HUES48 (cell line): ENCODE results near the gene ENTR1.

Experiments used
- H3K27ac ChIP-seq: one replicate; pipeline ENCODE4 v1.7.0; 2013; ENCODE audit warnings: low read depth, low read length, inconsistent platforms
- H3K27me3 ChIP-seq: 2 replicates; pipeline ENCODE4 v1.6.1; 2013; ENCODE audit warnings: mild to moderate bottlenecking, low read length; ENCODE audit not compliant: control insufficient read depth, insufficient read depth
- H3K36me3 ChIP-seq: 2 replicates; pipeline ENCODE4 v1.6.1; 2013; ENCODE audit warnings: low read length; ENCODE audit not compliant: control insufficient read depth, insufficient read depth
- H3K4me1 ChIP-seq: 2 replicates; pipeline ENCODE4 v1.6.1; 2013; ENCODE audit warnings: mild to moderate bottlenecking, low read length; ENCODE audit not compliant: control insufficient read depth, insufficient read depth
- H3K4me3 ChIP-seq: 2 replicates; pipeline ENCODE4 v1.5.1; 2013; ENCODE audit warnings: mild to moderate bottlenecking, low read depth, low read length
- H3K9ac ChIP-seq: 2 replicates; pipeline ENCODE4 v1.6.1; 2013; ENCODE audit warnings: mild to moderate bottlenecking, low read depth, low read length, moderate library complexity
- H3K9me3 ChIP-seq: 2 replicates; pipeline ENCODE4 v1.6.1; 2013; ENCODE audit warnings: low read length; ENCODE audit not compliant: control insufficient read depth, insufficient read depth

ENTR1 gene

DNA sequence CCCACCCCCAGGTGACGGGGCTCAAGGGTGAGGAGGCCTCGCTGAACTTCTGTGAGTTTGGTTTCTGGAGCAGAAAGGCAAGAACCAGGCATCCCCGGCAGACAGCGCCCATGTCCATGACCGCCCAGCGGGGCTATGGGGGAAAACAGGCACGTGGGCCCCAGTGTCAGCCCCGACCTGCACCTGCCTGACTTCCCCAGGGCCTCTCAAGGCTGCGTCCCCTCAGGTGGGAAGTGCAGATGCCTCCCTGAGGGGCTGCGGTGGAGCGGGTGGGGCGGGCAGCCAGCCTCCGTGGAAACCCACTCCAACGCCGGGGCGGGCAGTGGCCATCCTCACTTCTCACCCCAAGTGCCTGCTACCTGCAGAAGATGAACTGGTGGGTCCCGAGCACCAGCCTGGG is 30.0 kb downstream of the ENTR1 start:
- no peaks in the 10 kb centered on the region for H3K27me3 ChIP-seq
- no peak overlapping the region for H3K27ac ChIP-seq
- no peaks in the 10 kb centered on the region for H3K4me1 ChIP-seq
- no peak overlapping the region for H3K9ac ChIP-seq
- H3K9me3 ChIP-seq, result no peaks in the 10 kb centered on the region
- H3K36me3 ChIP-seq, result peaks cover 88% of the 10 kb centered on the region
- H3K4me3 ChIP-seq, result no peak overlapping the region

DNA sequence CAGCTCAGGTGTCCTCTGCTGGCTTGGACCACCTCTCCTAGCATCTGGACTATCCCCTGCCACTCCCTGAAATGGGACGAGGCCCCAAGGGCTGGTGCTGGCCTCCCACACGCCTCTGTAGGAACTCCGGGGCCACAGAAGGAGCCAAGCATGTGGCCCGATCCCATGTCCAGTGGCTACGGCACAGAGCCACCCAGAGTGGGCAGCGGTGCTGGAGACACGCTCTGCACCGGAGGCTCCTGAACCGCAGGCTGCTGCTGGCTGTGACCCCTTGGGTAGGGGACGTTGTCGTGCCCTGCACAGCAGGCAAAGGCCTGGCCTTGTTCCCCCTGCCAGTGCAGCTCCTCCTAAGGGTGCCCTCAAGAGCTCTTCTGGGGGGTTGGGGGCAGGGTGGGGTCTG is 30.5 kb downstream of the ENTR1 start:
- no peaks in the 10 kb centered on the region for H3K9me3 ChIP-seq
- H3K9ac ChIP-seq, result no peak overlapping the region
- H3K36me3 ChIP-seq, result peaks cover 88% of the 10 kb centered on the region
- no peak overlapping the region for H3K4me3 ChIP-seq
- H3K27ac ChIP-seq, result no peak overlapping the region
- no peaks in the 10 kb centered on the region for H3K4me1 ChIP-seq
- H3K27me3 ChIP-seq, result no peaks in the 10 kb centered on the region

DNA sequence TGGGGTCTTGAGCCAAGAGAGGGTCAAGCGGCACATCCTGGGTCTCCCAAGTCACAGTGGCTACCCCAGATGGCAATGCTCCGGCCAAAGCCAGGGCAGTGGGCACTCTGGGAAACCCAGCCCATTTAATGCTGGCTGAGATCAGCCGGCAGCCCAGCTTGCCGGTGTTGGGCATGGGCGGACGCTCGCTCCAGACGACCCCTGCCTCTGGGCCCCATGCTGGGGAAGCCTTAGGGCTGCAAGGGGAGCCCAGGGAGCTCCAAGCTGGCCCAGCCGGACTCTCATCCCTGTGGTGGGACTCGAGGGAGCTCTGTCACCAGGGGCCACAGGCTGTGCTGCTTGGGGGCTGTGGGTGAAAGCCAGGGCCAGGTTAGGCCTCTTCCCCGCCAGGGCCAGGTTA is 31.0 kb downstream of the ENTR1 start:
- Histone ChIP-seq H3K27me3 (no peaks in the 10 kb centered on the region), H3K27ac (no peak overlapping the region), H3K4me3 (no peak overlapping the region), H3K9me3 (no peaks in the 10 kb centered on the region), H3K36me3 (peaks cover 88% of the 10 kb centered on the region), H3K9ac (no peak overlapping the region), H3K4me1 (no peaks in the 10 kb centered on the region)

DNA sequence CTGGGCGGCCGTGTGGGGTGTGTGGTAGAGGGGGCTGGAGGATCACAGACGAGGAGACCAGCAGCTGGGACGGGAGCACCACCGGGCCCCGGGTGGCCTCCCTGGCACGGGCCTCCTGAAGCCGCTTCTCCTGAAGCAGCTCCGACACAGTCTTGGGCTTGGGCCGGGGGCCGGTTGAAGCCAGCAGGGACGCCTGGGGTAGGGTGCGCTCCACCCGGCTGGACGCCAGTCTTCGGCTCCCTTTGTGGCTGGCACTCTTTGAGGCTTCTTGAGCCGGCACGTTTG is 31.5 kb downstream of the ENTR1 start:
- no peak overlapping the region for H3K4me3 ChIP-seq
- H3K36me3 ChIP-seq, result peaks cover 86% of the 10 kb centered on the region
- H3K9me3 ChIP-seq, result no peaks in the 10 kb centered on the region
- no peak overlapping the region for H3K9ac ChIP-seq
- no peaks in the 10 kb centered on the region for H3K27me3 ChIP-seq
- no peaks in the 10 kb centered on the region for H3K4me1 ChIP-seq
- H3K27ac ChIP-seq, result no peak overlapping the region

DNA sequence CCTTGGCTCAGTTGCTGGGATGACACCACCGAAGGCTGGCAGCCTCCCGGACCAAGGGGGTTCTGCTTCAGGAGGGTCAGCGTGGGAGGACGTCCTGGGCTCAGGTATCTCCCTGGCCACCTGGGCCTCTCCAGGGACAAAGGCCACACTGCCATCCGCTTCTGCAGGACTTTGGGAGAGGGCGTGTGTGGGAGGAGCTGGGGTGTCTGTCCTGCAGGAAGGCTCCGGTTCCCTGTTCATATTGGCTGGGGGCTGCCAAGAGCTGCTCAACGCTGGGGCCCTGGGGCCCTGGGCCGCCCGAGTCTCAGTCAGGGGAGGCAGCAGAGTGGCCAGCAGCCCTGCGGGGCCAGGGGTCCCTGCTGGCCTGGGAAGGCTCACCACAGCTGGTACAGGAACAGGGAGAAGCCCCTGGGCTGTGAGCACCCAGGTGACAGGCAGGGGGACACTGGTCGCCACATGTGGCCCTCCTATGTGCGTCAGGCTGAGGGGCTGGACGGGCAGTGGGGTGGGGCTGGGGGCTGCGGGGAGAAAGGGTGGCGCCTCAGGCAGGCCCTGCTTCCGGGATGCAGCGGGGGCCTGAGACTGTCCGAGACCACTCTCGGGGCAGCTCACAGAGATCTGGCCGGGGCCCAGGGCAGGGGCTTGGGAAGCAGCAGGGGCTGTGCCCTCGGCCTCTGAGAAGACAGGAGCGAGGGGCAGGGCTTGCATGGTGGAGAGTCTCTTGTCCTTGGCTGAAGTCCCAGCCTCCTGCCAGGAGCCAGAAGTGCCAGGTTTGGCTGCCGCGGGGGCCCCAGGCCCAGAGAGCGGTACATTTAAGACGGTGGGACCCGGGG is 32.0 kb downstream of the ENTR1 start:
- no peak overlapping the region for H3K27ac ChIP-seq
- H3K27me3 ChIP-seq, result no peaks in the 10 kb centered on the region
- no peaks in the 10 kb centered on the region for H3K4me1 ChIP-seq
- H3K36me3 ChIP-seq, result peaks cover 81% of the 10 kb centered on the region
- H3K9ac ChIP-seq, result no peak overlapping the region
- no peak overlapping the region for H3K4me3 ChIP-seq
- no peaks in the 10 kb centered on the region for H3K9me3 ChIP-seq

DNA sequence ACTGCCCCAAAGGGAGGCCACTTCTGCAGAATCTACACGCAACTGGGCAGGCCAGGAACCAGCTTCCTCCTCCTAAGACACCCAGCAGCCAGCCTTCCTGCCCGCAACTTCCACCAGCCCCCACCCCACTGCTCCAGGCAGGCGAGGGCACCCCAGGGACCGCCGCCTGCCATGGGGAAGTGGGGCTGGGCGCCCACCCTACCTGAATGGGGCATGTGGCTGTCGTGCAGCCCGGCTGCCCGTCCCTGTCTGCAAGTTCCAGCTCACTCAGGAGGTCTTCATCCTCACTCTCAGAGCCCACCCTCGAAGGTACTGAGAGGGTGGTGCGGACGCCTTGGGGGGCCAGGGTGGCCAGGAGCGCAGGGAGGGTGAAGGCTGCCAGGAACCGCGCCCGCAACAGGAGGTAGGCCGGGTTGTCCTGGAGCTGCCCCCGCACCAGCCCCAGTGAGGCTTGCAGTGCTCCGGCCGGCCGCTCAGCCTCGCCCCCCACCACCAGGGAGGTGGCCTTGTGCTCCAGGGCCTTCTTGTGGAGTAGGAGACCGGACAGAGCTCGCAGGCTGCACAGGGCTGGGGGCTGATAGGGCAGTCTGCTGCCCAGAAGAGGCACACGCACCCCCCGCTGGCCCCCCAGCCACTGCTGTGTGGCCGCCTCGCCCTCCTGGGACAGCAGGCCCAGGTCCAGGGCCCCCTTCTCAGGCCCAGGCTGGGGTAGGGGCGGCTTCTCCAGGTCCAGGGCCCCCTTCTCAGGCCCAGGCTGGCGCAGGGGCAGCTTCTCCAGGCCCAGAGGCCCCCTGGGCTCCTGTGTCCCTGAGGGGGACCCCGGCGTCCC is 32.9 kb downstream of the ENTR1 start:
- Histone ChIP-seq H3K9me3 (no peaks in the 10 kb centered on the region), H3K36me3 (peaks cover 73% of the 10 kb centered on the region), H3K27me3 (no peaks in the 10 kb centered on the region), H3K27ac (no peak overlapping the region), H3K4me3 (no peak overlapping the region), H3K4me1 (no peaks in the 10 kb centered on the region), H3K9ac (no peak overlapping the region)

DNA sequence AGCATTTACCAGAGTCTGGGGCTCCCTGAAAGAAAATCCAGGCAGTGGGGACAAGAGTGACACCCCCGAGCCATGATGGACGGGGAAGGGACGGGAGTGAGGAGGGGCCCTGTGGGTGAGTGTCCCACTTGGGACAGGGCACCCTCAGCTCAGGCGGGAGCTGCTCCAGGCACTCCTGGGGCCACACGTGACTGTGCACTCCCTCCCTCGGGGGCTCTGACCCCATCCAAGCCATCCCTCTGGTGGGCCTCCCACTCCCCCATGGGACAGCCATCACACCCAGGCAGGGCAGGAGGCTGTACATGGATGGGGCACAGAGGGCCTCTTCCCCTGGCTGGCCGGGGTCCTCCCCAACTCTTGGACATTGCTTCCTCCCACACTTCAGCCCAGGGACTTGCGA is 34.0 kb downstream of the ENTR1 start:
- H3K4me3 ChIP-seq, result no peak overlapping the region
- no peak overlapping the region for H3K27ac ChIP-seq
- H3K36me3 ChIP-seq, result peaks cover 62% of the 10 kb centered on the region
- H3K9ac ChIP-seq, result no peak overlapping the region
- no peaks in the 10 kb centered on the region for H3K4me1 ChIP-seq
- no peaks in the 10 kb centered on the region for H3K27me3 ChIP-seq
- H3K9me3 ChIP-seq, result no peaks in the 10 kb centered on the region

DNA sequence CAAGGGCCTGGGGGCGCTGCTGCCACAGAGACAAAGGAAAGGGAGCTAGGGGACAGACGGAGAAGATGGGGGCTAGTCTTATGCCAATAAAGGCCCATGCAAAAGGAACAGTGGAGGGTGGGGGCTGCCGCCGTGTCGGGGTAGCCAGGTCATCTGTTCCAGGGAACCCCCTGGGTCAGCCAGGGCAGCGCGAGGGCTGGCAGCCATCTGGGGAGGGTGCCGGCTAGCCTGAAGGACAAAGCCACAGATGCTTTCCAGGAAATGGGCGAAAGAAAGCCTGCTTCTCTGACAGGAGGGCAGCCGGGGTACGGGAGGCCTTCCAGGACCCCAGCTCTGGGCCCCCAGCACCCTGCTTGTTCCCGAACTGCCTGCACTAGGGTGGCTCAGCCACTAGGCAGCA is 35.3 kb downstream of the ENTR1 start:
- H3K9me3 ChIP-seq, result no peaks in the 10 kb centered on the region
- no peak overlapping the region for H3K9ac ChIP-seq
- H3K4me3 ChIP-seq, result no peak overlapping the region
- no peak overlapping the region for H3K27ac ChIP-seq
- H3K36me3 ChIP-seq, result peaks cover 49% of the 10 kb centered on the region
- H3K4me1 ChIP-seq, result no peaks in the 10 kb centered on the region
- H3K27me3 ChIP-seq, result no peaks in the 10 kb centered on the region

DNA sequence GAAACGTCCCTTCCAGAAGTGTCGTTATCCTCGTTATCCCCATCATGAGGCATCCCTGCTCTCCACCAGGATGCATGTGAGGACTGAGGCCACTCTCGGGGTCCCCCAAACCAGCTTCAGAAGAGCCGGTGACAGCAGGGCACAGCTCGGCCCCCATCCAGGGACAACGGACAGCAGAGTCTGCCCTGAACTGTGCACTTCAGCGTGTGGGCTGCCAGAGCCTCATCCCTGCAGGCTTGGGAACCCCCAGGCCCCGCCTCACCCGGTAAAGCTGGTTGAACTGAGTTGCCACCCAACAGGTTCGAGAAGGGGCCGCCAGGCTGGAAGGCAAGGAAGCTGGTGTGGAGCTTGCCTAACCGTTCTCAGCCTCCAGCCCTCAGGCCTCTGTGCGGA is 36.2 kb downstream of the ENTR1 start:
- H3K27me3 ChIP-seq, result no peaks in the 10 kb centered on the region
- no peak overlapping the region for H3K27ac ChIP-seq
- H3K4me3 ChIP-seq, result no peak overlapping the region
- H3K36me3 ChIP-seq, result peaks cover 40% of the 10 kb centered on the region
- H3K9ac ChIP-seq, result no peak overlapping the region
- H3K4me1 ChIP-seq, result no peaks in the 10 kb centered on the region
- H3K9me3 ChIP-seq, result no peaks in the 10 kb centered on the region

DNA sequence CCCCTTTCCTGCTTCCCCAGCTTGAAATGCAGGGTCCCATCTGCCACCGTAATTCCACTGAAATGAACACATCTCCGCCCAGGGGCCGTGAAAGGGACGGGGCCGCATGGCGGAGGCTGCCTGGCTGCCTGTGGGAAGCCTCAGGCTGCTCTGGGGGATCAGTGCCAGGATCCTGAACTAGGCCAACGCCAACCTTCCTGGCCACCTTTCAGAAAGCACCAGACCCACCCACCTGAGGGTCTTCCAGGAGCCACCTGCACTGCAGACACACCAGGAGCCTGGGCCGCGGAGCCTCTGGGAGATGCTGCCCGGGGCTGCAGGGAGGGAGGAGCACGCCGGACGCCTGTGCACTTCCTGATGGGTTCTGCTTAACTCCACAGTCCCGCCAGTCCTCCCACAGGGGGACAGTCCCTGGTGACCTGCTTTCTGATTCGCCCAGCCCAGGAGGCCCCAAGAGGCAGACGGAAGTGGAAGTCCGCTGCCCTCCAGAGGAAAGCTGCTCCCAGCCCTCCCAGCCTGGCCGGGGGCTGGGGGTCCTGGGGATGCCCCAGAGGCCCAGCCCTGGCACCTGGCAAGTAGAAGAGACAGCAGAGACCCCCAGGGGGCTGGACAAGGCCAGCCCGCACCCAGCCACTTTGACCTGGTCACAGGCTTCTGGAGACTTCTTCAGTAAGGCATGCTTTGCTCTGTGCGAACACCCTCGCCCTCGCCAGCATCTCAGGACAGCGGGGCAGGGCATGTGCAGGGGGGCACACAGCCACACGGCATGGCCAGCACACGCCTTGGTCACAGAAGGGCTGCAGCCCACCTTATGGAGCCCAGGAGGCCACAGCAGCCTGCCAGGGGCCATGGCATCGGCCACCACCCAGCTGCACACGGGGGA is 36.9 kb downstream of the ENTR1 start, which contains the start of gene CARD9:
Gene CARD9, minus strand, starts transcription at position 370 of the 883 bp plus-strand sequence. CDS start 1,591 bp downstream, outside the sequence.
- Histone ChIP-seq H3K27ac (no peak within 1 kb of the TSS), H3K27me3 (no peaks in the 10 kb centered on the region), H3K9ac (no peak within 1 kb of the TSS)

More for the DNA sequence above, 36.9 kb downstream of the ENTR1 start, which contains the start of gene CARD9:
- Histone ChIP-seq H3K4me3 (no peak within 1 kb of the TSS), H3K4me1 (no peaks in the 10 kb centered on the region), H3K9me3 (no peaks in the 10 kb centered on the region), H3K36me3 (peaks cover 35% of the 10 kb centered on the region)
